Stimulated activated CD8-positive, alpha-beta memory T cell treated with anti-CD3 and anti-CD28 coated beads, Interleukin-15, amount 100 ng/mL, for 1 hour (primary cell): ENCODE measurements around the gene CELF1.
A peak's percentile ranks its signal among the peaks of the same experiment; 100 is the strongest.

Experiments used
- DNase-seq: peaks from one replicate; pipeline ENCODE4 v3.0.0-alpha.2; 2020; ENCODE audit warnings: low read depth

The CELF1 gene

GRCh38 chr11:47447906-47448305 is 105.0 kb downstream of the CELF1 start:
- DNase-seq, result no peak

DNA sequence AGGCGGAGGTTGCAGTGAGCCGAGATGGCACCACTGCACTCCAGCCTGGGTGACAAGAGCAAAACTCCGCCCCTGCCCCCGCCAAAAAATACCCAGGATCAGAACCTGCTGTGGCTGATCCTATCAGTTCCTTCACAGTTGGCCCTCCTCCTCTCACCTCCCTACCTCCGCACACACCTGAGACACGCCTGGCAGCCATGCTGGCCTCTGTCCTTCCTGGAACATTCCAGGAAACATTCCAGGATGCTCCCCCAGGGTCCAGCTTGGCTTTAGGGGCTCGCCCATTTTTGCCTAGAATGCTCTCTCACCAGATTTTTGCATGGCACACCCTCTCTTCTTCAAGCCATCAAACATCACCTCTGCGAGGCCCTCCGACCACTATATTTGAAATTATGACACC is 106.1 kb downstream of the CELF1 start:
- DNase-seq, result no peak

DNA sequence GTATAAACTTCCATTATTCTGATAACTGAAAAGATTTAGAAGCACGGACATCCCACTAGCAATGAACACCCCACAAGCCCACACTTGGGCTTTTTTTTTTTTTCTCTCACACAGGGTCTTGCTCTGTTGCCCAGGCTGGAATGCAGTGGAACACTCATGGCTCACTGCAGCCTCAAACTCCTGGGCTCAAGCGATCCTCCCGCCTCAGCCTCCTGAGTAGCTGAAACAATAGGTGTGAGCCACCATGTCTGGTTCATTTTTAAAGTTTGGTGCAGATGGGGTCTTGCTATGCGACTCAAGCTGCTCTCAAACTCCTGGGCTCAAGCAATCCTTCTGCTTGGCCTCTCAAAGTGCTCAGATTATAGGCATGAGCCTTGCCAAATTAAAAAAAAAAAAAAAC is 107.1 kb downstream of the CELF1 start:
- no peak for DNase-seq

- DNase-seq, result no peak
Observed at GRCh38 chr11:47443817-47444216, 109.1 kb downstream of the CELF1 start.

DNA sequence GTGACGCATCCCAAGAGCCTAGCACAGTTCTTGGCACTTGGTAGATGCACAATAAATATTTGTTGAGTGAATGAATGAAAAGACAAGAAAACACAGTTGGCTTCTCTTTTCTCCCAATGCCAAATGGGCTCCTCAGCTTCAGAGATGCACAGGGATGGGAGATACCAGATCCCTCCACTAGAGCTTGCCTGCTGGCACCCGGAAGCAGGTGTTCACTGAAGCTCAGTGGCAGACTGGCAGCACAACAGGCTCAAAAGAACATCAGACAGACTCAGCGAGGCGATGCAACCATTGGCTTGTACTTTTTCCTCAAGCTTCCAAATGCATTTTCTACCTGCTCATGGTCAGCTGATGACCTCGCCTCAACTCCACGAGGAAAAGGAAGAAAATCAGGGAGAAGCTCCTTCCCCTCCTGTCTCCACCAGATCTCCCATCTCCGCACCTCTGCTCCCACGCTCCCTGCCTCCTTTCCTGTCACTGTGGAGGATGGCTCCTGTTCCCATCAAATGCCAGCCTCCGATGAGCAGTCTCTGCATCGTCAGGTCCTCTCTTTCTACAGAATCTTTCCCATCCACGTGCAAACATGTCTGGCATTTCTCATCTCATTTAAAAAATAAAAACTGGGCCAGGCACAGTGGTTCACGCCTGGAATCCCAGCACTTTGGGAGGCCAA is 109.8 kb downstream of the CELF1 start:
- no peak for DNase-seq

- no peak for DNase-seq
Observed at GRCh38 chr11:47442514-47442913, 110.4 kb downstream of the CELF1 start.

- DNase-seq, result no peak
Observed at GRCh38 chr11:47441421-47441820, 111.5 kb downstream of the CELF1 start.

GRCh38 chr11:47440054-47440476 is 112.9 kb downstream of the CELF1 start:
- no peak for DNase-seq

- no peak for DNase-seq
Observed at GRCh38 chr11:47438721-47439120, 114.2 kb downstream of the CELF1 start.

DNA sequence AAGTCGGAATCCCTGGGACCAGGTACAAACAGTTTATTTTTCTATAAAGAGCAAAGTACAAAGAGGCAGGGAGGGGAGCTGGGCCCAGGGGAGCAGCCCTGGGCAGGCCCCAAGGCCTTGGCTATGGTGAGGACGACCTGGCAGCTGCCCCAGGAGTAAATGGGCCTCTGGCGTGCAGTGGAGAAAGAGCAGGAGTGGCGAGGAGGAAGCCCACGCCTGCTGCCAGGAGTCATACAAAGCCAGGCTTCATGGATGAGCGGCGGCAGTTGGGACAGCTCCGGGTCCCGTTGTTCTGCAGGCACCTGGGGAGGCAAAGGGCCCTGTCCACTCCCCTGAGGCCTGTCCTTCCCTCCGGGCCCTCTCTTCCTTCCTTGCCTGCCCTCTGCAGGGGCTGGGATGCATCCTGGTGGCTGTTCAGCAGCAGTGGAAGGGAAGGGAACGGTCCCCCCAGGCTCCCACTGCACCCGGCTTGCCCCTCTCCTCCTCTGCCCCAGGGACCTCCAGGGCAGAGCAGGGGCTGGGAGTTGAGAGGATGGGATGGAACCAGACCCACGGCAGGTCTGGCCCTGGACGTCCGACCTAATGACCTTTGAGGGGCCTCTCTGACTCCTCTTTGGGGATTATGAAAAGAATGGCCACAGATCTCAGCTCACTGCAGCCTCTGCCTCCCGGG is 115.0 kb downstream of the CELF1 start:
- DNase-seq, result no peak

DNA sequence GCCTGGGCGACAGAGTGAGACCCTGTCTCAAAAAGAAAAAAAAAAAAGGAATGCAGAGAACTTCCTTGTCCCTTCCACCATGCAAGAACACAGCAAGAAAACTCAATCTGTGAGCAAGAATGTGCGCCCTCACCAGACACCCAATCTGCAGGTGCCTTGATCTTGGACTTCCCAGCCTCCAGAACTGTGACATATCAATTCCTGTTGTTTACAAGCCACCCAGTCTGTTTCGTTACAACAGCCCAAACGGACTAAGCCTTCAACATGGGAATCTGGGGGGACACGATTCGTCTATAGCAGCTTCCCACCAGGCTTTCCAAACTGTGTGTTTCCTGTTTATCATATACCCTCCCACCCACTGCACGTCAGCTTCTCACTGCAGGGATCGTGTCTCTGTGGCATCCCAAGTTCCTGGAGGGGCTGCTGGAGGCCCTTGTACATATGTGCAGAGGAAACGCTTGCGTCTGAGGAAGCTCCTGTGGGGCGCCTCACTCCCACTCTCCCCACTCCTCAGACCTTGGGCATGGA is 115.7 kb downstream of the CELF1 start:
- DNase-seq, result no peak

DNA sequence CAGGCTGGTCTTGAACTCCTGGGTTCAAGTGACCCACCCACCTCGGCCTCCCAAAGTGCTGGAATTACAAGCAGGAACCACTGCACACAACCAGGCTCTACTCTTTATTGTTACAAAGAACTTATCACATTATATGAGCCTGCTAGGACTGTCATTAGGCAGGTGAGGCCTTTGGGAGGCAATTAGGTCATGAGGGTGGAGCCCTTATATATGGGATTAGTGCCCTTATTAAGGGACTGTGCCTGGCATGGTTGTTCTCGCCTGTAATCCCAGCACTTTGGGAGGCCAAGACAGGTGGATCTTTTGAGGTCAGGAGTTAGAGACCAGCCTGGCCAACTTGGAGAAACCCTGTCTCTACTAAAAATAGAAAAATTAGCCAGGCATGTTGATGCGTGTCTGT is 116.2 kb downstream of the CELF1 start:
- no peak for DNase-seq

DNA sequence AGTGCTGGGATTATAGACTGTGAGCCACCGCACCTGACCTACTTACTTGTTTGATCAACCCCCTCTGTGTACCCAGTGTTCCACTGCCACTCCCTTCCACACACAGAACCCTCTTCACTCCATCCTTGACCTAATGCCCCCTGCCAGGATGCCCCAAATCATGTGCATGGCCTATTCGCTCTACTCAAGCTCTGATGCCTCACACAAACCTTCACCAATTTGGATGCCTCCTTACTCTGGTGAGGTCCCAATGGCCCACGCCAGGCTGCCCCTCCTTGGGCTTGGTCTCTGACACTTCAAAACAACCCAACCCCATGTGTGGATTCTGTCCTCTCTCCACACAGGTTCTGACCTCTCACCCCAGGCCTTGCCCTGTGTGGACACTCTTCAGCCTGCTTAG is 117.2 kb downstream of the CELF1 start:
- DNase-seq, result no peak

DNA sequence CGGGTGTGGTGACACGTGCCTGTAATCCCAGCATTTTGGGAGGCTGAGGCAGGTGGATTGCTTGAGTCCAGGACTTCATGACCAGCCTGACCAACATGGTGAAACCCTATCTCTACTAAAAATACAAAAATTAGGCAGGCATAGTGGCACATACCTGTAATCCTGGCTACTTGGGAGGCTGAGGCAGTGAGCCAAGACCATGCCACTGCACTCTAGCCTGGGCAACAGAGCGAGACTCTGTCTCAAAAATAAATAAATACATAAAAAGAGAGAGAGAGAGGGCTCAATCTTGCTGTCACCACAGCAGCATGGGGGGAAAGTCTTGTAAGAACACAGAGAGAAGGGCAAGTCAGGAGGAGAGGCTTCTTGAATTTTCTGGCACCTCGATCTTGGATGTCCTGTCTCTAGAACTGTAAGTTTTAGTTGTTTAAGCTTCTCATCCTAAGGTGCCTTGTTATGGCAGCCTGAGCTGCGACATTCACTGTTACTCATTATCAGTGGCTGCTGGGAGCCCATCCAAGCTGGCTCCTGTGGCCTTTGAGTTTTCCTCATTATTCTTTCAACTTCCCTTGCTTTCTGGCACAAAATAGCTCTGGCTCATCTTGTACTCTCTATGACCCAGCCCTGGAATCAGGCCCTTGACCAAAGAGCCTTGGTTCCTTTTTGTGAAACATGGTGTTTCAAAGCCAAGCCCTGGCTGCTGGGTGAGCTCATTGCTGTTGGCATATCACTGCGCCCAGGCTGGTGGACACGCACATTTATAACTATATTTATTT is 118.7 kb downstream of the CELF1 start:
- DNase-seq, result no peak

GRCh38 chr11:47433157-47433556 is 119.8 kb downstream of the CELF1 start:
- DNase-seq, result no peak

GRCh38 chr11:47431356-47432083 is 121.4 kb downstream of the CELF1 start:
- no peak for DNase-seq

GRCh38 chr11:47430524-47430923 is 122.4 kb downstream of the CELF1 start:
- no peak for DNase-seq

DNA sequence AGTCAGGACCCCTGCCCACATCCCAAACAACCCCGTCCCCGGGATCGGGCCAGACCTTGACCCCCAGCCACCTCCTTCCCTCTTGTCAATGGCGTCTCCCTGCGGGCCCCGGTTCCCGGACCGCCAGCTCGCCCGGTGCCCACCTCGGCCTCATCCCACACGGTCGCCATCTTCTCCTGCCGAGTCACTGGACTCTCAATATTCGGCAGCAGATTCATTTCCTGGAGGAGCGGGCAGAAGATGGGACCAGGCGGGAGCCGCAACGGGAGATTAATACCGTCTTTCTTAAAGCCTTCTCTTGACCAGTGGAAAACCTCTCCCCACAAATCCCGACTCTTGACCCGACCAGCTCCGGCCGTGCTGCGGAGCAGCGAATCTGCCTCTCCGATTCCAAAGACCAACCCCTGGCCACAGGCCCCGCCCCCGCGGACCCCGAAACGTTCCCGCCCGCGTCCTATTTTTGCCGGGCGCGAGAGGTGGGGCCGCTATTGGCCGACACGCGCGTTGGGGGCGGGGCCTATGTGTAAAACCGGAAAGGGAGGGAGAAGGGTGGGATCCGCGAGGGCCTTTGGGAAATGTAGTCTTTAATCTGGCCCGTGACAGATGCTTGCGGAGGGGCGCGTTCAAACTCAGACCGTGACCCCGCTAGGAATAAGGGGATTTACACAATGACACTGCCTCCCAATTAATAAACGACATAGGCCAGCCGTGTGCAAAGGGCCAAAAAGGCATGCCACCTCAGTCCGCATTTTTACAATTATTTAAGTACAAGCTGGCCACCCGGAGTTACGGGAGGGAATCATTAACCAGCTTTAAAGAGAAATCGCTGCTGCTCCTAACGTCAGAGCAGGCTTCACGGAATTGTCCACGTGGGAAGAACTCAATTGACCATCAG is 126.6 kb downstream of the CELF1 start, which contains the start of gene PSMC3:
Gene PSMC3 (minus strand): TSS at position 378 of the 895 bp plus-strand sequence. CDS start 160 bp downstream, at position 218.
- DNase-seq, result peak; percentile 97

DNA sequence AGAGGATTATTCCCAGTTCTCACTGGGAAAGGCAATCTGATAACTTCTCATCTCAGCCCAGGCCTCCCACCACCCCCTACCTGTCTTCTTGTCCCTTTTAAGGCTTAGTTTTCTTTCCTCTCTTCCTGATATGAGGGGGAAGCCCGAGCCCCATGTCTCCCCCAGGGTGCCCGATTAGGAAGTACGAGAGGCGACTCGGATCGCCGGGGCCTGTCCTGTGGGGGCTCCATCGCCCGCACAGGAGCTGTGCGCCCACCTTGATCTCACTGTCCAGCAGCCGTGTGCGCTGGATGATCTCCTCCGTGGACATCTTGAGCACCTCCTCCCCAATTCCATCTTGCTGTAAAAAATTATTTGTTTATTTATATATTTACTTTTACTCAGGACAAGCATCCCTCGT is 127.3 kb downstream of the CELF1 start:
- DNase-seq, result no peak

DNA sequence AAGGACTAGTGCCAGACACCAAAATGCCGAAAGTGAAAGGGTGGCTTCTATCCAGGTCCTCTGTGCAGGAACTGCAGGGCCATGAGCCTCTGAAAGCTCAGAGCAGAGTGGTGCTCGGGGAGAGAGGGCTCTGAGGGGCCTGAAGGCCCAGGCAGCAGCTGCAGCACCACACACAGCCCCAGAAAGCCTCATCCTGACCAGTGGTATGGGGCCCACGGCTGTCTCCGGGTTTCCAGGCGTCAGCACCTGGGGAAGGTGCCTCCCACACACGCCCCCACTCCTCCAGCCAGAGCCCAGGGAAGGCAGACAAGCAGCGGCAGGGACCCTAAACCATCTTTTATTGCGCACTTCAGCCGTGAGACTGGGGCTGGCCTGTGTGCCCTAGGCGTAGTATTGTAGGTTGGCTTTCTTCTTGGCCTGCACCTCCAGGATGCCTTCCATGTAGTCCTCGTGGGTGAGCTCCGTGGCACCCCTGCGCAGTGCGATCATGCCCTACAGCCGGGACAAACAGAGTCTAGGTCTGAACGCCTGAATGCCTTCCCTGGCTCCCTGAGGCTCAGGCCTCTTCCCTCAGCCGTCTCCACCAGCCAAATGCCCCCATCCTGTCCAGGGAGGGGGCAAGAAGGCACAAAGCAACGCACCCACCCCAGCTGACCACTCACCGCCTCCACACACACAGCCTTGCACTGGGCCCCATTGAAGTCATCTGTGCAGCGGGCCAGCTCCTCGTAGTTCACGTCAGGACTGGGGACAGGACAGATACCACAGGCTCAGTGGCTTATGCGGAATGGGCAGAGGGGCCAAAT is 134.3 kb downstream of the CELF1 start:
- DNase-seq, result no peak
